WTC11 (cell line): ENCODE results near the gene ZNF814. TPM values are rescaled to one million over a fixed set of nuclear protein-coding genes. Genes with fewer than 3 reads are reported as not detected.

Experiments used
- ATAC-seq: fragments of 200-7000 bp; cut with Tn5 transposase; 2 replicates; pipeline ENCODE4 v1.10.0; 2021; ENCODE audit warnings: mild to moderate bottlenecking, moderate library complexity
- CTCF ChIA-PET: fragments of 300-600 bp; sonication (Branson Sonifier 250); formaldehyde crosslinking; loops from one replicate; lab custom pipeline; 2021; ENCODE audit warnings: antibody characterized with exemption; lab: Charles Lee
- POLR2A ChIA-PET: fragments of 350-600 bp; sonication (Branson Sonifier 250); formaldehyde crosslinking; loops from one replicate; lab custom pipeline; 2021; ENCODE audit warnings: antibody characterized with exemption; lab: Charles Lee
- DNase-seq: peaks from one replicate; pipeline ENCODE4 v3.0.0; 2021; ENCODE audit warnings: low spot score
- H3K27ac Mint-ChIP-seq: 2 replicates; pipeline ENCODE4 v1.8.0; 2021; ENCODE audit warnings: mixed read lengths
- H3K27me3 Mint-ChIP-seq: 2 replicates; pipeline ENCODE4 v1.8.0; 2021; ENCODE audit warnings: low read depth, mild to moderate bottlenecking, moderate library complexity, mixed read lengths
- H3K36me3 Mint-ChIP-seq: 2 replicates; pipeline ENCODE4 v1.8.0; 2021; ENCODE audit warnings: mixed read lengths
- H3K4me1 Mint-ChIP-seq: 2 replicates; pipeline ENCODE4 v1.8.0; 2022; ENCODE audit warnings: mixed read lengths
- H3K4me3 Mint-ChIP-seq: 2 replicates; pipeline ENCODE4 v1.8.0; 2021; ENCODE audit warnings: mild to moderate bottlenecking, moderate library complexity, mixed read lengths
- H3K9me3 Mint-ChIP-seq: 2 replicates; pipeline ENCODE4 v1.8.0; 2021; ENCODE audit warnings: mixed read lengths
- ATF1 ChIP-seq: sonication (generic); formaldehyde crosslinking; IDR thresholded peaks from 2 replicates; pipeline ENCODE4 v1.8.1; 2023; ENCODE audit warnings: mild to moderate bottlenecking, moderate library complexity, missing genetic modification reagents
- CBFB ChIP-seq: sonication (generic); formaldehyde crosslinking; IDR thresholded peaks from 2 replicates; pipeline ENCODE4 v1.8.1; 2022; ENCODE audit warnings: mild to moderate bottlenecking, low read depth, missing genetic modification reagents
- CREB1 ChIP-seq: sonication (generic); formaldehyde crosslinking; IDR thresholded peaks from 2 replicates; pipeline ENCODE4 v1.8.0; 2023; ENCODE audit warnings: mild to moderate bottlenecking, missing genetic modification reagents
- ERG ChIP-seq: fragments of 250-450 bp; sonication (Bioruptor Pico); IDR thresholded peaks from 2 replicates; pipeline ENCODE4 v1.8.0; 2021; ENCODE audit warnings: mild to moderate bottlenecking
- ETV6 ChIP-seq: sonication (generic); formaldehyde crosslinking; IDR thresholded peaks from 2 replicates; pipeline ENCODE4 v1.8.1; 2022; ENCODE audit warnings: mild to moderate bottlenecking, missing genetic modification reagents
- FOXK1 ChIP-seq: sonication (generic); formaldehyde crosslinking; IDR thresholded peaks from 2 replicates; pipeline ENCODE4 v1.8.0; 2022; ENCODE audit warnings: mild to moderate bottlenecking, moderate library complexity, missing genetic modification reagents
- FOXP4 ChIP-seq: sonication (generic); formaldehyde crosslinking; IDR thresholded peaks from 2 replicates; pipeline ENCODE4 v1.8.0; 2022; ENCODE audit warnings: mild to moderate bottlenecking, missing genetic modification reagents
- HMGXB4 ChIP-seq: sonication (generic); formaldehyde crosslinking; IDR thresholded peaks from 2 replicates; pipeline ENCODE4 v1.8.1; 2023; ENCODE audit warnings: mild to moderate bottlenecking, moderate library complexity, missing genetic modification reagents
- JAZF1 ChIP-seq: fragments of 250-450 bp; sonication (Bioruptor Pico); IDR thresholded peaks from 2 replicates; pipeline ENCODE4 v1.9.0; 2021; ENCODE audit warnings: moderate library complexity, mild to moderate bottlenecking, inconsistent platforms
- JUN ChIP-seq: sonication (generic); formaldehyde crosslinking; IDR thresholded peaks from 2 replicates; pipeline ENCODE4 v1.8.0; 2023; ENCODE audit warnings: mild to moderate bottlenecking, missing genetic modification reagents
- NFYB ChIP-seq: sonication (generic); formaldehyde crosslinking; conservative IDR thresholded peaks from 2 replicates; pipeline ENCODE4 v1.8.0; 2022; ENCODE audit warnings: low read depth, missing genetic modification reagents
- TEAD1 ChIP-seq: sonication (generic); formaldehyde crosslinking; IDR thresholded peaks from 2 replicates; pipeline ENCODE4 v1.8.0; 2022; ENCODE audit warnings: mild to moderate bottlenecking, missing genetic modification reagents
- TEAD4 ChIP-seq: sonication (generic); formaldehyde crosslinking; IDR thresholded peaks from 2 replicates; pipeline ENCODE4 v1.8.0; 2022; ENCODE audit warnings: mild to moderate bottlenecking, missing genetic modification reagents
- TP53 ChIP-seq: sonication (generic); formaldehyde crosslinking; IDR thresholded peaks from 2 replicates; pipeline ENCODE4 v1.8.1; 2023; ENCODE audit warnings: mild to moderate bottlenecking, missing genetic modification reagents
- ZNF138 ChIP-seq: sonication (generic); formaldehyde crosslinking; conservative IDR thresholded peaks from 2 replicates; pipeline ENCODE4 v1.8.1; 2022; ENCODE audit warnings: mild to moderate bottlenecking, moderate library complexity, missing genetic modification reagents
- ZNF396 ChIP-seq: fragments of 250-450 bp; sonication (Bioruptor Pico); IDR thresholded peaks from 2 replicates; pipeline ENCODE4 v1.8.0; 2021; ENCODE audit warnings: mild to moderate bottlenecking, moderate library complexity, borderline replicate concordance
- ZNF532 ChIP-seq: fragments of 250-450 bp; sonication (Bioruptor Pico); IDR thresholded peaks from 2 replicates; pipeline ENCODE4 v1.9.0; 2021; ENCODE audit warnings: mild to moderate bottlenecking, borderline replicate concordance
- total RNA-seq: library from RNA; stranded (reverse); gene quantifications from 3 replicates; pipeline ENCODE4 v1.2.3, GENCODE V29; 2021
- TF ChIP-seq, protein P1 (sequence below): sonication (generic); formaldehyde crosslinking; conservative IDR thresholded peaks from 2 replicates; pipeline ENCODE4 v1.8.1; 2022; ENCODE audit warnings: mild to moderate bottlenecking, missing genetic modification reagents

ZNF814 gene
- total RNA-seq, 1 experiment from 2014 or later, result 60.7 TPM

DNA sequence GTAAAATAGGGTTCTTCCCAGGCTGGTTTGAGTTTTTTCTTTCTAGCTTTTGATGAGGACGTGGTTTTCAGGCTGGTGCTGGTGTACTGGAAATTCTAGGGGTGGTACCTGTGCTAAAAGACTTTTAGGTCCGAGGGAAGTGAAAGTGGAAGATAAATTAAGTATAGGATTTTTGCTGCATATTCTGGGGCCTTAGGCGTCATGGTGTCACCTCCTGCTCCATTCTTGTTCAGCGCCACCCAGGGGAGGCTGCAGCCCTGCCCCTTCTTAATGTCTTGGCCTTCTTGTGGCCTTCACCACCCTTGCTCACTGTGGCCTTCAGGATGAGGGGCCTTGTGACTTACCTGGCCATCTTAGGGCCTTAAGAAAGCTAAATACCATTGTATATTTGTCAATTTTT is 86.6 kb downstream of the ZNF814 start:
- Mint-ChIP-seq H3K4me1 (peaks cover 76% of the 10 kb centered on the region), H3K36me3 (peaks cover 13% of the 10 kb centered on the region), H3K4me3 (peak overlapping the region; percentile 24; the same call in 1 of the 2 replicates), H3K27me3 (no peaks in the 10 kb centered on the region), H3K27ac (peak overlapping the region; percentile 89), H3K9me3 (no peaks in the 10 kb centered on the region)
- TF ChIP-seq NFYB, result no peak
- no peak for TF ChIP-seq CBFB (CRISPR knock-in tag)
- TF ChIP-seq ZNF532 (CRISPR knock-in tag), result no peak
- ChIA-PET CTCF (interaction anchor here (0.7 to 1.3 kb wide), 2 partner anchors 33 to 64 kb away, joined by 3 to 5 read pairs; partner anchors contain the start of gene ZNF586), POLR2A (no interaction called here)
- peak; percentile 34 for DNase-seq
- peak; percentile 10; the same call in 1 of the 2 replicates for ATAC-seq

DNA sequence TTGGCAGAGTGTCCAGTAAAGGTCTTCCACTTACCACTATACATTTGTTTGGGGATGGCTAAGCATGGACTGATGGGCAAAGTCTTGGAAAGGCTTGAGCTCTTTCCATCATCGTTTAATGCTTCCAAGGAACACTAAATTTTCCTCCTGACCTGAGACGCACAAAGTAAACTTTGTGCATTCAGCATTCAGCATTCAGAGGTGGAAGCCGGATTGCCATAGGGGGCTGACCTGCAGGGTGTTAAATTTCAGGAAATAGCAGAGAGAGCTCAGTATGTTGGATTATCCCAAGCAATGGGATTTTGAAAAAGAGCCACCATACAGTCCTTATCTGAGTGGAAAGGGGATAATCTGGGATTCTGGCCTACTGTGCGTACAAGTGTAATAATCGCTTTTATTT is 88.1 kb downstream of the ZNF814 start:
- ATAC-seq, result no peak
- POLR2A ChIA-PET, result interaction anchor here (0.7 to 1.8 kb wide), 3 partner anchors 14 to 299 kb away, joined by 3 to 6 read pairs (median 3); partner anchors contain the start of genes ZNF552 and ZNF586

More for the DNA sequence above, 88.1 kb downstream of the ZNF814 start:
- H3K27me3 Mint-ChIP-seq, result no peaks in the 10 kb centered on the region
- H3K9me3 Mint-ChIP-seq, result no peaks in the 10 kb centered on the region
- peaks cover 70% of the 10 kb centered on the region for H3K4me1 Mint-ChIP-seq
- H3K4me3 Mint-ChIP-seq, result peak overlapping the region; percentile 47
- H3K36me3 Mint-ChIP-seq, result peaks cover 10% of the 10 kb centered on the region
- CTCF ChIA-PET, result interaction anchor here (1.1 to 1.2 kb wide), 2 partner anchors 16 to 87 kb away, joined by 4 read pairs; no protein-coding TSS in a partner anchor
- no peak for DNase-seq
- TF ChIP-seq TP53 (CRISPR knock-in tag) (no peak), JUN (CRISPR knock-in tag) (no peak), ZNF138 (CRISPR knock-in tag) (no peak), JAZF1 (no peak), FOXP4 (CRISPR knock-in tag) (no peak), TEAD1 (CRISPR knock-in tag) (no peak), ERG (no peak), CREB1 (CRISPR knock-in tag) (no peak), TEAD4 (CRISPR knock-in tag) (no peak), ZNF396 (CRISPR knock-in tag) (no peak), HMGXB4 (CRISPR knock-in tag) (no peak), ETV6 (no peak), ATF1 (CRISPR knock-in tag) (no peak), FOXK1 (CRISPR knock-in tag) (no peak)
- TF ChIP-seq, protein P1, sequence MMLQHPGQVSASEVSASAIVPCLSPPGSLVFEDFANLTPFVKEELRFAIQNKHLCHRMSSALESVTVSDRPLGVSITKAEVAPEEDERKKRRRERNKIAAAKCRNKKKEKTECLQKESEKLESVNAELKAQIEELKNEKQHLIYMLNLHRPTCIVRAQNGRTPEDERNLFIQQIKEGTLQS (CRISPR knock-in tag), result no peak
- H3K27ac Mint-ChIP-seq, result peak overlapping the region; percentile 96

Other genes with a start within 250 kb of the ZNF814 start
- 0.09 to 0.13 TPM in 2 of 3 replicates, not detected in the other for gene ZSCAN4, start 220.1 kb downstream of the ZNF814 start, total RNA-seq
- gene ZNF551, start 207.1 kb downstream of the ZNF814 start, total RNA-seq, result 30.2 to 32.4 TPM (median 31.3 TPM) in 3 replicates
- 20.0 to 22.0 TPM (median 21.4 TPM) in 3 replicates for gene ZNF154, start 179.8 kb downstream of the ZNF814 start, total RNA-seq
- gene ZNF671, start 161.4 kb downstream of the ZNF814 start, total RNA-seq, result 6.8 to 9.1 TPM (median 7.1 TPM) in 3 replicates
- gene ZNF776, start 142.2 kb downstream of the ZNF814 start, total RNA-seq, result 14.3 to 16.9 TPM (median 16.4 TPM) in 3 replicates
- gene ZNF586, start 119.4 kb downstream of the ZNF814 start, total RNA-seq, result 13.6 to 16.4 TPM (median 15.4 TPM) in 3 replicates
- gene ZNF552, start 74.1 kb downstream of the ZNF814 start, total RNA-seq, result 9.0 to 13.1 TPM (median 9.3 TPM) in 3 replicates
- gene ZNF587B, start 58.7 kb downstream of the ZNF814 start, total RNA-seq, result 39.9 to 43.2 TPM (median 41.7 TPM) in 3 replicates
- gene ZNF587, start 39.2 kb downstream of the ZNF814 start, total RNA-seq, result 46.6 to 57.0 TPM (median 47.0 TPM) in 3 replicates
- 21.4 to 22.6 TPM (median 21.5 TPM) in 3 replicates for gene ZNF417, start 27.6 kb upstream of the ZNF814 start, total RNA-seq
- 19.6 to 21.1 TPM (median 20.8 TPM) in 3 replicates for gene ZNF418, start 46.4 kb upstream of the ZNF814 start, total RNA-seq
- 15.1 to 17.9 TPM (median 15.9 TPM) in 3 replicates for gene ZNF256, start 58.7 kb upstream of the ZNF814 start, total RNA-seq
- gene C19orf18, start 85.5 kb upstream of the ZNF814 start, total RNA-seq, result 1.1 to 1.3 TPM (median 1.1 TPM) in 3 replicates
- gene ZNF606, start 113.8 kb upstream of the ZNF814 start, total RNA-seq, result 24.5 to 26.2 TPM (median 26.1 TPM) in 3 replicates
- 0.69 to 1.3 TPM (median 0.78 TPM) in 3 replicates for gene ZSCAN1, start 145.0 kb upstream of the ZNF814 start, total RNA-seq
- 5.6 to 8.0 TPM (median 7.2 TPM) in 3 replicates for gene ZNF135, start 170.2 kb upstream of the ZNF814 start, total RNA-seq
- gene ZSCAN18, start 209.2 kb upstream of the ZNF814 start, total RNA-seq, result 55.9 to 65.5 TPM (median 64.8 TPM) in 3 replicates